COR-L47 (cell line): ENCODE data around the gene BOLA3.
"Not testable (repeated sequence)": the region's sequence is repeated elsewhere in the genome, so short reads cannot be mapped to it uniquely, and the experiment has no call there.

Source experiments
- DNase-seq: peaks from one replicate; lab custom pipeline; 2025; lab: John Stamatoyannopoulos, UW

BOLA3 gene

DNA sequence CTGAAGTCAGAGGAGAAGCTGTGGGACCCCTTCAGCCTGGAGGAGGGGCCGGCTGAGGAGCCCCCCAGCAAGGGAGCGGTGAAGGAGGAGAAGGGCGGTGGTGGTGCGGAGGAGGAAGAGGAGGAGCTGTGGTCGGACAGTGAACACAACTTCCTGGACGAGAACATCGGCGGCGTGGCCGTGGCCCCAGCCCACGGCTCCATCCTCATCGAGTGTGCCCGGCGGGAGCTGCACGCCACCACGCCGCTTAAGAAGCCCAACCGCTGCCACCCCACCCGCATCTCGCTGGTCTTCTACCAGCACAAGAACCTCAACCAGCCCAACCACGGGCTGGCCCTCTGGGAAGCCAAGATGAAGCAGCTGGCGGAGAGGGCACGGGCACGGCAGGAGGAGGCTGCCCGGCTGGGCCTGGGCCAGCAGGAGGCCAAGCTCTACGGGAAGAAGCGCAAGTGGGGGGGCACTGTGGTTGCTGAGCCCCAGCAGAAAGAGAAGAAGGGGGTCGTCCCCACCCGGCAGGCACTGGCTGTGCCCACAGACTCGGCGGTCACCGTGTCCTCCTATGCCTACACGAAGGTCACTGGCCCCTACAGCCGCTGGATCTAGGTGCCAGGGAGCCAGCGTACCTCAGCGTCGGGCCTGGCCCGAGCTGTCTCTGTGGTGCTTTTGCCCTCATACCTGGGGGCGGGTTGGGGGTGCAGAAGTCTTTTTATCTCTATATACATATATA, 46.0 kb downstream of the BOLA3 start:
- DNase-seq: no peak

DNA sequence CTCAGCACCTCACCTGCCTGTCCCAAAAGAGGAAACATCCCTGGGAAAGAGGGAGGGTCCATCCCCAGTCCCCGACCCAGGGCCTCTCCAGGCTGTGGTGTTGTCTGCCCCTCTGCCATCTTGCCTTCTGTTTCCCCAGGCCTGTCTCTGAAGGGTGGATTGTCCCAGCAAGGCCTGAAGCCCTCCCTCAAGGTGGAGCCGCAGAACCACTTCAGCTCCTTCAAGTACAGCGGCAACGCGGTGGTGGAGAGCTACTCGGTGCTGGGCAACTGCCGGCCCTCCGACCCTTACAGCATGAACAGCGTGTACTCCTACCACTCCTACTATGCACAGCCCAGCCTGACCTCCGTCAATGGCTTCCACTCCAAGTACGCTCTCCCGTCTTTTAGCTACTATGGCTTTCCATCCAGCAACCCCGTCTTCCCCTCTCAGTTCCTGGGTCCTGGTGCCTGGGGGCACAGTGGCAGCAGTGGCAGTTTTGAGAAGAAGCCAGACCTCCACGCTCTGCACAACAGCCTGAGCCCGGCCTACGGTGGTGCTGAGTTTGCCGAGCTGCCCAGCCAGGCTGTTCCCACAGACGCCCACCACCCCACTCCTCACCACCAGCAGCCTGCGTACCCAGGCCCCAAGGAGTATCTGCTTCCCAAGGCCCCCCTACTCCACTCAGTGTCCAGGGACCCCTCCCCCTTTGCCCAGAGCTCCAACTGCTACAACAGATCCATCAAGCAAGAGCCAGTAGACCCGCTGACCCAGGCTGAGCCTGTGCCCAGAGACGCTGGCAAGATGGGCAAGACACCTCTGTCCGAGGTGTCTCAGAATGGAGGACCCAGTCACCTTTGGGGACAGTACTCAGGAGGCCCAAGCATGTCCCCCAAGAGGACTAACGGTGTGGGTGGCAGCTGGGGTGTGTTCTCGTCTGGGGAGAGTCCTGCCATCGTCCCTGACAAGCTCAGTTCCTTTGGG, 47.2 kb downstream of the BOLA3 start:
- DNase-seq: no peak

DNA sequence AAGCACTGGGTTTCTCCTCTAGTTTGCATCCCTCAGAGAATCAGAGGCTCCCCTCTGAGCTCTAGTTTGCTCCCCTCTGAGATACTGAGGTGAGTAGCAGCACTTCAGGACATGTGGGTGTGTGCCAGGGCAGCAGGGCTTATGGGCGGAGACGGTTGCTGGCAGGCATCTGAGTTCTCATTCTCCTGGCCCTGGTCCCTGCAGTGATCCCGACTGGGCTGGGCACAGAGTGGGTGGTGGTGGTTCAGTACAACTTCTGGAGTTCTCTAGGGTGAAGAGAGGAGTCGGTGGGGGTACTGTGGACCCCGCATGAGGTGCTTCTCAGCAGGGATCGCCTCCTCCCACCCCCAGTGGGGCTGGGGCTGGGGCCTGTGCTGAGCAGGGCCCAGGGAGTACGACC, 47.9 kb downstream of the BOLA3 start:
- DNase-seq: no peak

DNA sequence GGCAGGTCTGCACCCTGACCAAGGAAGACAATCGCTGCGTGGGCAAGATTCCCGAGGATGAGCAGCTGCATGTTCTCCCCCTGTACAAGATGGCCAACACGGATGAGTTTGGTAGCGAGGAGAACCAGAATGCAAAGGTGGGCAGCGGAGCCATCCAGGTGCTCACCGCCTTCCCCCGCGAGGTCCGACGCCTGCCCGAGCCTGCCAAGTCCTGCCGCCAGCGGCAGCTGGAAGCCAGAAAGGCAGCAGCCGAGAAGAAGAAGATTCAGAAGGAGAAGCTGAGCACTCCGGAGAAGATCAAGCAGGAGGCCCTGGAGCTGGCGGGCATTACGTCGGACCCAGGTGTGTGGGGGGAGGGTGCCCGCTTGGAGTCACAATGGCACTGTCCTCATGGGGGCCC, 48.4 kb downstream of the BOLA3 start:
- DNase-seq: no peak

DNA sequence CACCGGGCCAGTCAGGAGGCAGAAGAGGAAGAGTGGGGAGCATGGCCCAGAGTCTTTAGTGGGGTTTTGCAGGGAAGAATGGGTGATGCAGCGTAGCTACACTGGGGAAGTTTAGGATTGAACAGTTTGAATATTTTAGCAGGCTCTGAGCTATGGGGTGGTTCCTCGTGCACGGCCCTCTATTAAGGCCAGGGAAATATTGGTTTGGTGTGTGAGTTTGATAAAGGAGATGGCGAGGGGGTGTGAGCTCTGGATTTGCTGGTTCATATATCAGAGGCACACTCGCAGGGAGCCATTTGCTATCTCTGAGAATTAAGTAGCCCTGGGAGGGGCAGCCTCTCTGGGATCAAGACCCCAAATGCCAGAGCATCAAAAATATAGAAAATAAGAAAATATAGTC, 50.1 kb downstream of the BOLA3 start:
- no peak for DNase-seq

DNA sequence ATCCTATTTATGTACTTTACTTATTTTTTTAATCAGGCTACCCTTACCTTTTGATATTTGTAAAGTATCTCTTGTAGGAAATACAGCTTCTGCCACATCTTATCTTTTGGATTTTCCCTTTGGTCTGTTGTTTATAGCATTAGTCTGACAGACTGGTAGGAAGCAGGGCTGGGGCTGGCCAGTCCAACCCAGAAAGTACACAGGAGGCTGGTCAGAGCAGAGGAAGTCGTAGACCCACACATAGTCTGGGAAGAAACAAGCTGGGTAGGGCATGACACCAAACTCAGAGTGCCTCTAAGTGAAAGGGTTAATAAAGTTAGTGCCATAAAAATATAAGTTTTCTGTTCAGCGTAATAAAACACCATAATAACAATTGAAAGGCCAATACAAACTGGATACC, 51.7 kb downstream of the BOLA3 start:
- DNase-seq: no peak

DNA sequence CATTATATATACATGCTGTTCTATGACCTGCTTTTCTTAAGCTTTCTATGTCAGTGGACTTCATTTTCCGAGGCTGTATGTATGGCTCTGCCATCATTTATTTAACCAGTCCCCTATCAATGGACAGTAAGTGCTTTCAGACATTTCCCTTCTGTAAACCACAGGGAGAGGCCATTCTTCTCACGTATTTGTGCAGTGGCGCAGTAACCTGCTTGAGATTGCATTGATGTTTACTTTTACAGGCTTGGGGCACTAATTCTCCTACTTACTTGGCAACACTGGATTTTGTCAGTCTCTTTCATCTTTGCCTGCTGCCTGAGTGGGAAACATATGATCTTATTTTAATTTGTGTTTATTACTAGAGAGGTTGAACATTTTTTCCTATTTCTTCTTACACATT, 52.1 kb downstream of the BOLA3 start:
- DNase-seq: no peak

DNA sequence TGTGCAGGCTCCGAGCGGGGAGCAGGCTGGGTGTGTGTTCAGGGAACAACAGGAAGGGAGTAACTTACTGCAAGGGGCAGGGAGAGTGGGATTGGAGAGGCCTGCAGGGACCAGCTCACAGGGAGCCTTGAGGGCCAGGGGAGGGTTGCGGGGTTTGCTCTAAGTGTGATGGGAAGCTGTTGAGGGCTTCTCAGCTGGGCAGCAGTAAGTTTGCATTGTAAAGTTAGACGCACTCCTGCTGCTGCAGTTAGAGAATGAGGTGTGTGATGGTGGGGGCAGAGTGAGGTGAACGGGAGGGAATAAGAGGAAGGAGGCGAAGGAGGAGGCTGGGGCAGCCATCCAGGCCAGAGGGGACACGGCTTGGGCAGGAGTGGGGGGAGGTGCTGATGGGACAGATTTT, 53.4 kb downstream of the BOLA3 start:
- DNase-seq: no peak

DNA sequence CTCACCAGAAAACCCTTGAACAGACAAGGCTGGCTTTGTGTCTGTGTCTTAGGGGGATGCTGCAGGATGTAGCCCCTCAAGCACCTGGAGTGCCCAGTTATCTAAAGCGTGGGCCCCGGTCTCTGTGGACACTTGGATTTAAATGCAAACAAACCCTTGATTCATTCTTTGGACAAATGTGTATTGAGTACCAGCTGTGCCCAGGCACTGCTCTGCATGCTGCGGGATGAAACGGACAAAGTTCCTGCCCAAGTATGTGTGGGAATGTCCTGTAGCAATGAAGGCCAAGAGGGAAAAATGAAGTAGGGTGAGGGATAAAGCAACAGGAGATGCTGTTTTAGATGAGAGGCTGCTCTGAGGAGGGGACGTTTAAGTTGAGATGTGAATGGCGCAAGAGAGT, 53.9 kb downstream of the BOLA3 start:
- no peak for DNase-seq

DNA sequence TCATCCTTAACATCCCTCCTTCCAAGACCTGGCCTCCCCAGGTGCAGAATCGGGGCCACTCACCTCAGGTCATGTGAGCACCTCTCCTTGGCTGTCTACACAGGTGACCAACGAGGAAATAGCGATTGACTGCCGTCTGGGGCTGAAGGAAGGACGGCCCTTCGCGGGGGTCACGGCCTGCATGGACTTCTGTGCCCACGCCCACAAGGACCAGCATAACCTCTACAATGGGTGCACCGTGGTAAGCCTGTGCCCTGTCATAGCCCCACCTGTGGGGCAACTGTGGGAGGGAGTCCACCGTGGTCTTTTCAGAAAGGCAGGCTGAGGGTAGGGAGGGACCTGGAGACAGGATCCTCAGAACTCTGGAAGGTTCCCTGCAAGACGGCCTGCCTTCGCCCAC, 54.3 kb downstream of the BOLA3 start:
- no peak for DNase-seq

DNA sequence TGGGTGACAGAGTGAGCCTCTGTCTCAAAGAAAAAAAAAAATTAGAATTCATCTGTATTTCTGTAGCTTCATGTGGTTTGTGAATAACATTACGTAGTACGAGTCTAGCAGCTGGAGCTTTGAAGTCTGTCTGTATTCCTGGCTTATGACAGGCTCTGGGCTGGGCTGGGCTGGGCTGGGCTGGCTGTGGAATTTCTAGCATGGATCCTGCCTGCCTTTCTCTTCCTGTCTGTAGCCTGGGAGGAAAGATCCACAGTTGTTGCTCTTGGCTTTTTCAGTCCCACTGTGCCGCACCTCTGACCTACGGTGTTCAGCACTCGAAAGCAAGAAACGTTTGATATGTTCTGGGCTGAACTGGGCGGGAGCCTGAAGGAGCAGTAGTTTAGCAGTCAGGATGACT, 55.4 kb downstream of the BOLA3 start:
- DNase-seq: no peak

DNA sequence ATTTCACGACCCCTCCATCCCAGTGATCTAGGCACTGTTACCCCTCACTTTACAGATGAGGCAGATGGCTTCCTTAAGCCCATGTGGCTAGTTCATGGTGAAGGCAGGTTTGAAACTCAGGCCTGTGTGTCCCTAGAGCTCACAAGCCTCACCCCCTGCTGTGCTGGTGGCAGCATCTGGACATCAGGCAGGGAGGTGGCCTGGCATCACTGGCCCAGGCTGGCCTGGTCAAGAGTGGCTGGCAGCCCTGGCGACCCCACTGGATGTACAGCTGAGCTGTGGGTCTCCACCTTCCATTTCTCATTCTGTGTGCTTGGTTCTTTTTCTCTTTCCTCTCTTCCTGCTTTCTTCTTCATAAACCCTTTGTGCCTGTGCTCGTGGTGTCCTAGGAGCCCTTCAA, 56.3 kb downstream of the BOLA3 start:
- DNase-seq: no peak

DNA sequence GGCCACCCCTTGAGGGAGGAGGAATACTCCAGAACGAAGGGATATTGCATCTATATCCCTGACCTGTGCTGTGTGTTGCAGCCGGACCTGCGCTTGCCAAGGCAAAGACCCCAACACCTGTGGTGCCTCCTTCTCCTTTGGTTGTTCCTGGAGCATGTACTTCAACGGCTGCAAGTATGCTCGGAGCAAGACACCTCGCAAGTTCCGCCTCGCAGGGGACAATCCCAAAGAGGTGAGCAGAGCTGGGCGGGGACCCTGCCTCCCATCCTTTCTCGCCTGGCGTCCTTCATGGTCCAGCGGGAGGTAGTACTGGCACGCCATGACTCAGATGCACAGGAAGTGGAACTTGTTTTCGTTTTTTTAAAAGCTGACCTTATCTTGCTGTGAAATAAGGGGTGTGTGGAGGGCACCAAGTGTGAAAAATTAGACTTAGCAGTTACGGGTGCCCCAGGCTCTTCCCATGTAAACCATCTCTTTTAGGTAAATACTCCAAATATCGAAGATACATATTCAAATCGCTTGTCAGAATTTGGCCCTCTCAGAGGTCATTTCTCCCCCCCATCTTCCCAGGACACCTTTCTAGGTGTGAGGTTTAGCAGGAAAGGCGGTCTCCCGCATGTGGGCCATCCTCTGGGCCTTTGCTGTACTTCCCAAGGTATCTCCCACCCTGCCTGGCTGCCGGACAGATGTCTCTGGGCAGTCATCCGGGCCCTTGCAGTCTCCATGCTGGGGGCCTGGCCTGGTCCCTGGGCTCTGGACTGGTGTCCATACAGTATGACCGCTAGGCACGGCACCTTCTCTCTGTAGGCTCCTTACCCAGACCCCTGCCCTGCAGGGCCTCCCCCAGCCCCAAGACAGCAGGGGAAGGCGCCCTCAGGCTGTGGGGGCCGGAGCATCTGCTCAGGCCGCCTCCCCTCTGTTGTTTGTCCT, 57.6 kb downstream of the BOLA3 start:
- DNase-seq: no peak

DNA sequence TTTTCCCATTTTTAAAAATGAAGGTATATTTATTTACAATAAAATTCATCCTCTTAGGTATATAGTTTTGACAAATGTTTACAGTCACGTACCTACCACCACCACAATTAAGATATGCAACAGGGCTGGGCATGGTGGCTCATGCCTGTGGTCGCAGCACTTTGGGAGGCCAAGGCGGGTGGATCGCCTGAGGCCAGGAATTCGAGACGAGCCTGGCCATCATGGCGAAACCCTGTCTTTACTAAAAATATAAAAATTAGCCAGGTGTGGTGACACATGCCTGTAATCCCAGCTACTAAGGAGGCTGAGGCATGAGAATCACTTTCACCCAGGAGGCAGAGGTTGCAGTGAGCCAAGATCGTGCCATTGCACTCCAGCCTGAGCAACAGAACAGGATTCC, 59.0 kb downstream of the BOLA3 start:
- DNase-seq: not testable (repeated sequence)

DNA sequence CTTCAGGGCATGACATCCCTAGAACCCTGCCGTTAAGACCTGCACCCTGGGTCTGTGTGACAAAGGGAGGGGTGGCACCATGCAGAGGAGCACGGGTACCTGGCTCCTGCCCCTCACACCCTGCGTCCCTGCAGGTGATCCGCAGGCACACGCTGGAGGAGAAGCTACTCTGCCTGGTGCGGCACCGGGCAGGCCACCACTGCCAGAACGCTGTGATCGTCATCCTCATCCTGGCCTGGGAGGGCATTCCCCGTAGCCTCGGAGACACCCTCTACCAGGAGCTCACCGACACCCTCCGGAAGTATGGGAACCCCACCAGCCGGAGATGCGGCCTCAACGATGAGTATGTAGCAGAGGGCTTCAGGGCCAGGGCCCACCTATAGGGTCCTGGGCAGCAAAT, 60.0 kb downstream of the BOLA3 start:
- no peak for DNase-seq

DNA sequence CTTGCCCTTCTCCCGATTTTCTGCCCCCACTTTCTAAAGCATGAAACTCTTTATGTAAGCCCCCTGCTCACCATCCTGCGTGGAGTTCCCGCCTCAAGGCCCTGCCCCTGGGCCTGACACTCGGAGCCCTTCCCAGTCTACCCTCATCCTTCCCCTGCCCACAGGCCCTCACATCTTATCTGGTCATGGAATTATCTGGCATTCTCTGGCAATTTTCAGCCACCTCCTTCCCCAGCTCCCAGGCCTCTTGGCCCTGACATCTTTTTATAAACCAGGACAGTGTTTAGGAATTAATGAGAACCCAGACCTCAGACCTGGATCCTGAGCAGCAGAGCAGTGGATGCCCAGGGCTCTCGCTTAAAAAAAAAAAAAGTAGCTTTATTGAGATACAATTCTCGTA, 61.7 kb downstream of the BOLA3 start:
- no peak for DNase-seq
